ENCODE data around the gene DYNLRB1. TPM values are rescaled to one million over a fixed set of nuclear protein-coding genes. Genes with fewer than 3 reads are reported as not detected.

The DYNLRB1 gene
- total and polyA plus RNA-seq, 12 donors, result 132 to 408 (median 152) TPM

DNA sequence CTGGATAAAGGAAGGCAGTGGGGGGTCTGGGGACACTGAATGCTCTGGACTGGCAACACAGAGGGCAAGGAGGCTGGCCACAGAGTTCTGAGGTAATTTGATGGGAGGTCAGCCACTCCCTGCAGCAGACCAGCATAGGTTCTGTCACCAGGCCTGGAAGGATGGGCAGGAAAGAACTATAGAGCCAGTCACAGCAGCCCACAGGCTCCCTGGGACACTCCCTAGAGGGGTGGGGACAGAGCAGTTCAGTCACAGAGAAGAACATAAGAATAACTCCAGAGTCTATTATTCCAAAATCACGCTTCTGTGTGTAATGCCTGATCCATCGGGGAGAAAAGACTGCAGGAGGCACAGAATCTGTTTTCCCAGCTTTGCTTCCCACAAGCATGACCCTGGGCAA is 19.6 kb downstream of the DYNLRB1 start:
- peaks cover 0 to 23% (median 2%) of the 10 kb centered on the region in 9 donors for H3K4me1 ChIP-seq
- WGBS, 2 donors, result 90 to 91% methylated on average over 2 of the region's 2 CpGs
- no peaks in the 10 kb centered on the region for H3K9me3 ChIP-seq
- no peaks in the 10 kb centered on the region for H3K27me3 ChIP-seq
- H3K36me3 ChIP-seq, result peaks cover 0 to 100% (median 54%) of the 10 kb centered on the region in 9 donors
- no peak overlapping the region for H3K27ac ChIP-seq
- ATAC-seq, result no peak
- TF ChIP-seq, protein P1, sequence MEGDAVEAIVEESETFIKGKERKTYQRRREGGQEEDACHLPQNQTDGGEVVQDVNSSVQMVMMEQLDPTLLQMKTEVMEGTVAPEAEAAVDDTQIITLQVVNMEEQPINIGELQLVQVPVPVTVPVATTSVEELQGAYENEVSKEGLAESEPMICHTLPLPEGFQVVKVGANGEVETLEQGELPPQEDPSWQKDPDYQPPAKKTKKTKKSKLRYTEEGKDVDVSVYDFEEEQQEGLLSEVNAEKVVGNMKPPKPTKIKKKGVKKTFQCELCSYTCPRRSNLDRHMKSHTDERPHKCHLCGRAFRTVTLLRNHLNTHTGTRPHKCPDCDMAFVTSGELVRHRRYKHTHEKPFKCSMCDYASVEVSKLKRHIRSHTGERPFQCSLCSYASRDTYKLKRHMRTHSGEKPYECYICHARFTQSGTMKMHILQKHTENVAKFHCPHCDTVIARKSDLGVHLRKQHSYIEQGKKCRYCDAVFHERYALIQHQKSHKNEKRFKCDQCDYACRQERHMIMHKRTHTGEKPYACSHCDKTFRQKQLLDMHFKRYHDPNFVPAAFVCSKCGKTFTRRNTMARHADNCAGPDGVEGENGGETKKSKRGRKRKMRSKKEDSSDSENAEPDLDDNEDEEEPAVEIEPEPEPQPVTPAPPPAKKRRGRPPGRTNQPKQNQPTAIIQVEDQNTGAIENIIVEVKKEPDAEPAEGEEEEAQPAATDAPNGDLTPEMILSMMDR (IDR thresholded peaks at IDR 0.05), result no peak
- intact Hi-C loops (cut with DNase I), result loop anchor here in 7 of 10 donors (5.0 to 10.0 kb wide), 3 partner anchors 169 to 219 kb away; partner anchors contain the start of gene TP53INP2 (in 1 of the 7)
- DNase-seq, result no peak
- no peak overlapping the region for H3K4me3 ChIP-seq

- H3K4me3 ChIP-seq, result no peak overlapping the region
- H3K27me3 ChIP-seq, result no peaks in the 10 kb centered on the region
- 54 to 66% methylated on average over 10 of the region's 10 CpGs for WGBS, 2 donors
- H3K27ac ChIP-seq, result no peak overlapping the region
- TF ChIP-seq, protein P1 (IDR thresholded peaks at IDR 0.05), result peak in 8 of 9 donors; percentile 28 to 65 (median 54)
- intact Hi-C loops (cut with DNase I), result loop anchor here in 7 of 10 donors (5.0 to 10.0 kb wide), 3 partner anchors 168 to 218 kb away; partner anchors contain the start of gene TP53INP2 (in 1 of the 7)
- DNase-seq, result peak; percentile 61 to 70
- H3K4me1 ChIP-seq, result peaks cover 0 to 24% (median 7%) of the 10 kb centered on the region in 9 donors
- peak; percentile 57 to 77 (median 72) for ATAC-seq
- H3K9me3 ChIP-seq, result no peaks in the 10 kb centered on the region
- H3K36me3 ChIP-seq, result peaks cover 0 to 100% (median 64%) of the 10 kb centered on the region in 9 donors
Measured at GRCh38 chr20:34536798-34537394, 20.7 kb downstream of the DYNLRB1 start.

GRCh38 chr20:34537651-34538050 is 21.4 kb downstream of the DYNLRB1 start:
- H3K4me1 ChIP-seq, result peaks cover 0 to 21% (median 7%) of the 10 kb centered on the region in 9 donors
- TF ChIP-seq, protein P1 (IDR thresholded peaks at IDR 0.05), result no peak
- ATAC-seq (peak in 1 of 8 donors; percentile 28), DNase-seq (no peak)
- no peak overlapping the region for H3K4me3 ChIP-seq
- no peaks in the 10 kb centered on the region for H3K27me3 ChIP-seq
- intact Hi-C loops (cut with DNase I), result loop anchor here in 7 of 10 donors (5.0 to 10.0 kb wide), 3 partner anchors 167 to 217 kb away; partner anchors contain the start of gene TP53INP2 (in 1 of the 7)
- no peak overlapping the region for H3K27ac ChIP-seq
- H3K9me3 ChIP-seq, result no peaks in the 10 kb centered on the region
- peaks cover 0 to 99% (median 65%) of the 10 kb centered on the region in 9 donors for H3K36me3 ChIP-seq
- 89 to 94% methylated on average over 8 of the region's 8 CpGs for WGBS, 2 donors

DNA sequence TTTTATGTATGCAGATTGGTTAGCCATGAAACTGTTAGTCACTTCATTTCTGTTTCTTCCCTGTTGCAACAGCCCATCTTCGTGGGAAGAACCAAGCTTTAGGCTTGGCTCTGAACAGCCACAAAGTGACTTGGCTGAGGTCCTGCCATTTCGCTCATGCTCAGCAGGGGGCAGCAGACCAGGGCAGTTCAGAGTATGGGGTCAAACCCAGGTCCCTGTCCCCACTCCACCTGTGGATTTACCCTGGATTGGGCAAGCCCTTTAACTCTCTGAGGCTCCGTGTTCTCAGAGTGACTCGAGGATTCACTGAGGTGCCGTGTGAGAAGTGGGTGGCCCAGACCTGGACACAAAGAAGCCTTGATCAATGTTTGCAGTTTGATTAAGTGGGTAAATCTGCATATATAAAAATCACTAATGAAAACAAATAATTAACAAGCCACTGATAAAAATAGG is 22.5 kb downstream of the DYNLRB1 start:
- ATAC-seq, result peak in 7 of 8 donors; percentile 14 to 68 (median 51)

More for the DNA sequence above, 22.5 kb downstream of the DYNLRB1 start:
- Histone ChIP-seq H3K27ac (peak overlapping the region in 1 of 10 donors; percentile 10), H3K9me3 (no peaks in the 10 kb centered on the region), H3K27me3 (no peaks in the 10 kb centered on the region), H3K36me3 (peaks cover 0 to 89% (median 55%) of the 10 kb centered on the region in 9 donors), H3K4me1 (peaks cover 0 to 26% (median 10%) of the 10 kb centered on the region in 9 donors), H3K4me3 (no peak overlapping the region)
- DNase-seq, result peak in 1 of 2 donors; percentile 49
- TF ChIP-seq, protein P1 (IDR thresholded peaks at IDR 0.05), result peak; percentile 47 to 84 (median 79)
- intact Hi-C loops (cut with DNase I), result loop anchor here in 7 of 10 donors (5.0 to 10.0 kb wide), 3 partner anchors 166 to 216 kb away; partner anchors contain the start of gene TP53INP2 (in 1 of the 7)
- WGBS, 2 donors, result 44 to 57% methylated on average over 5 of the region's 5 CpGs

Measured in heart right ventricle (tissue), 16 donors.